SH-SY5Y (cell line): ENCODE data around the gene GRIK3.
A peak's percentile ranks its signal among the peaks of the same experiment; 100 is the strongest.

Experiments
- GATA2 ChIP-seq: IDR thresholded peaks from 2 replicates; pipeline ENCODE4 v1.6.1; 2011; ENCODE audit warnings: mild to moderate bottlenecking, low read depth, low read length
- GATA3 ChIP-seq: IDR thresholded peaks from 2 replicates; pipeline ENCODE4 v1.6.1; 2011; ENCODE audit warnings: low read depth, mild to moderate bottlenecking, low read length, moderate library complexity

DNA sequence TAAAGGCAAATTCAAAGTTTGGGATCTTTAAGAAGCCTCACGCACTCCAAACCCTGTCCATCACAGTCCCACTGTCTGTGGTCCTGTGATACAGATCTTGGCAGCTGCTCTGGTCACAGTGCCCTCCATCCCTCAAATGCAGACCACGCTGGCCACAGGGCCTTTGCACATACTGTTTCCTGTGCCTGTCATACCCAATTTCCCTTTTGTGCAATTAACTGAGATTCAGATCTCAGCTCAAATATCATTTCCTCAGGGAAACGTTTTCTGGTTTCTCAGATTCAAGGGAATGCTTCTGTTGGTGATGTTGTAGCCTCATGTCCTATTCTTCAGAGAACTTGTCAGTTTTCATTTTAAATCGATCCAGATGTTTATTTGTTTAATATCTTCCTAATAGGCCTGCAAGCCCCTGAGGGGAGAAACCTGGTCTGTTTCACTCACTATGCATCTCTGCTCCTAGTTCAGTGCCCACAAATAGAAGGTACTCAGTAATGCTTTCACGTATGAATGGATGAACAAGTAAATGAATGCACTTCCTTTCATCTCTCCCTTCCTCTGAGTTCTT is 24.2 kb upstream of the GRIK3 start:
- TF ChIP-seq GATA2, result peak; percentile 69; the same call in 1 of the 2 replicates
- TF ChIP-seq GATA3, result peak; percentile 75
